GM19193 (cell line): ENCODE data around the gene MTPN.

Experiments used
- POLR2A ChIP-seq: IDR thresholded peaks from 4 replicates; pipeline ENCODE4 v1.6.1; 2011; ENCODE audit not compliant: insufficient read depth, insufficient read length; ENCODE audit errors: extremely low read depth

MTPN gene

DNA sequence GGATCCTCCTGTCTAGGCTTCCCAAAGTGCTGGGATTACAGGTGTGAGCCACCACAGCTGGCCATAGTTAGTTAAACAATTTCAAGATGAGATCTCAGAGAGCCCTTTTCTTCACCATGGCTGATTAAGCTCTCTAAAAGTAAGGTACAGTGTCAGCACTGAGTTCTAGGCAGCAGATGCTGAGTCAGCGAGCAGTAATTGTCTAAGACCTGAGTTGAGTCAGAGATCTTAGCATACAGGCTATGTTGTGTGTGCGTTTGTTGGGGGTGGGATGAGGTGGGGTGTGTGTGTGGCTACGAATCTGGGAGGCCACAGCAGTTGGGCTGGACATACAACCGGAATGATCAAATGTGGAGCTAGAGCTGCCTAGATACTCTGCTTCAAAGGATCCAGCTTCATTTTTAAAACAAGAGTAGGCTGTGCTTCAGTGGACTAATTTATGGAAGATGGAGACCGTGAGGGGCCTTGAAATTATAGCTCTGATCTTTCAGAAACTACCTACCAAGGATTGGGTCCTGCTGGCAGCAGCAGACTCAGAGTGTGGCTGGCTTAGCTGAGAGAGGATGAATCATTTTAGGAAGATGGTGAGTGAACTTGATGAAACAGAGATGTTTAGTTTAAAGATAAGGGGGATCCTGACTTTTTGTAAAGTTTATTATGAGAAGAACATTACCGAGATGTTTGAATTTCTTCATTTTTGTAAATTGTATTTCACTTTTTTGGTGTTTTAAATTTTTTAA lies 17.5 kb upstream of the MTPN start:
- no peak for TF ChIP-seq POLR2A

DNA sequence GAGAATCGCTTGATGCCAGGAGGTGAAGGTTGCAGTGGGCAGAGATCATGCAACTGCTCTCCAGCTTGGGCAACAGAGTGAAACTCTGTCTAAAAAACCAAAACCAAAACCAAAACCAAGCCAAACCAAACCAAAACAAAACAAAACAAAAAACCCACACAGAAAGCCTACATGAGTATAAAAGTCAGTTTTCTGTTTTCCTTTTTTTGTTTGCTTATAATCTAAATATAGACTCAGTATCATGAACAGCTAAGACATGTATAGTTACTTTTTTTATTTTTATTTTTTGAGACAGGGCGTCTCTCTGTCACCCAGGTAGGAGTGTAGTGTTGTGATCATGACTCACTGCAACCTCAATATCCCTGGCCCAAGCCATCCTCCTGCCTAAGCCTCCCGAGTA lies 16.8 kb upstream of the MTPN start:
- TF ChIP-seq POLR2A: no peak

DNA sequence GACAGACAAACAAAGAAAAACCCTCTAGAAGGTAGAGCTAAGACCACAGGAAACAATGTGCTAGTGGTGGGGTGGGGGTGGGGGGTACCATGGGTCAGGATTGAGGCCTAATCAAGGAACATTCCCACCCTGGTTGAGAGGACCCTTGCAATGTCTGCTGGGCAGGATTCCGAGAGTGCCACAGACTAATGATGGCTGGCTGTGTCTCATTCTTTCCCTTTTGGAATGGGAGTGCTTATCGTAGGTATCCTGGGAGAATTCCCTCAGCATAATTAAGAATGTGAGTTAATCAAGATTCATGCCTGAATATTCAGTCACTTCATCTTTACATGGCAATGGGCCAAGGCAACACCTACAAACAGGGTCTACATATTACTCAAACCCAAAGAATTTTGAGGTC lies 14.7 kb upstream of the MTPN start:
- no peak for TF ChIP-seq POLR2A

DNA sequence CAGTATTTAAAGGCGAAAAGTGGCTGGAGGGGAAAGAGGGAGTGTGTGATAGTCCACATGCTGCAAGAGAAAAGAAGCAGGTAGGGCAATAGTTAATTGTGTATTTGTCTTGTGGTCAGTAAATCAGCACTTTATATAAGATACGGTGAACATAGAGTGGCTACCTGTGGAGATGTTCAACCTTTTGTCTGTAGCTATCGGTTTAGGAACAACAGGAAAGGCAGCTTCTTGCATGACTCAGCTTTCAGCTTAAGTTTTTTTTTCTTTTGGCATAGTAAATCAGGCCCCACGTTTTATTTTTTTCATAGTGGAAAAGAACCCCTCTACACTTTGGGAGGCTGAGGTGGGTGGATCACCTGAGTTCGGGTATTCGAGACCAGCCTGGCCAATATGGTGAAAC lies 14.2 kb upstream of the MTPN start:
- no peak for TF ChIP-seq POLR2A

DNA sequence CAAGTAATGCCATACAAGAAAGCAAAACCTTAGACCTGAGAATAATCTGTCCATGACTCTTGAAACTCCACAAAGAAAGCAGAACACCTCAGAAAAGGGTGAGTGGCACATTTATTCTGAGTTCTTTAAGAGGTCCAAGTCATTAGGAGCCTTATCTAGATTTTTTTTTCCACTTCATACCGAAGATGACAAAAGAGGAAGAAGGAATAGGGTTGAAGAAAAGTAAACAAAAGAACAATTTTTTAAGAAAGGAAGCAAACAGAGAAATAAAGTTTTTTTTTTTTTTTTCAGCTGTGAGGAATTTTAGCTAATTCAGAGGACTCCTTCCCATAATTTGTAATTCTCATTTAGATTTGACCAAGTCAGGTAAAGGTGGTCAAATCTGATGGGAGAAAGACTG lies 13.1 kb upstream of the MTPN start:
- TF ChIP-seq POLR2A: no peak

DNA sequence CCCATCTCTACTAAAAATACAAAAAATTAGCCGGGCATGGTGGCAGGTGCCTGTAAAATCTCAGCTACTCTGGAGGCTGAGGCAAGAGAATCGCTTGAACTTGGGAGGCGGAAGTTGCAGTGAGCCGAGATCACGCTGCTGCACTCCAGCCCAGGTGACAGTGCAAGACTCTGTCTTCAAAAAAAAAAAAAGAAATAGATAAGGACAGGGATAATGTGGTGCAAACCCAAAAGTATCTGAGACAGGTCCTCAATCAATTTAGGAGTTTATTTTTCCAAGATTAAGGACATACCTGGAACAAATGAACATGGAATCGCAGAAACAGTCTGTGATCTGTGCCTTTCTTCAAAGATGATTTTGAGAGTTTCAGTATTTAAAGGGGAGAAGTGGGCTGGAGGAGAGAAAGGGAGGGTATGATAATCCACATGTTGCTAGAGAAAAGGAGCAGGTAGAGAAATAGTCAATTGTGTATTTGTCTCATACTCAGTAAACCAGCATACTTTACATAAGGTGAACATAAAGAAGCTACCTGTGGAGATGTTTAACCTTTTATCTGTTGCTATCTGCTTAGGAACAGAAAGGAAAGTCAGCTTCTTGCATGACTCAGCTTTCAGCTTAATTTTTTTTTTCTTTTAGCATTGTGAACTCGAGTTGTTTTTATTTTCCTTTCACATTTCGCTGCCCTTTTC lies 4.9 kb upstream of the MTPN start:
- no peak for TF ChIP-seq POLR2A

DNA sequence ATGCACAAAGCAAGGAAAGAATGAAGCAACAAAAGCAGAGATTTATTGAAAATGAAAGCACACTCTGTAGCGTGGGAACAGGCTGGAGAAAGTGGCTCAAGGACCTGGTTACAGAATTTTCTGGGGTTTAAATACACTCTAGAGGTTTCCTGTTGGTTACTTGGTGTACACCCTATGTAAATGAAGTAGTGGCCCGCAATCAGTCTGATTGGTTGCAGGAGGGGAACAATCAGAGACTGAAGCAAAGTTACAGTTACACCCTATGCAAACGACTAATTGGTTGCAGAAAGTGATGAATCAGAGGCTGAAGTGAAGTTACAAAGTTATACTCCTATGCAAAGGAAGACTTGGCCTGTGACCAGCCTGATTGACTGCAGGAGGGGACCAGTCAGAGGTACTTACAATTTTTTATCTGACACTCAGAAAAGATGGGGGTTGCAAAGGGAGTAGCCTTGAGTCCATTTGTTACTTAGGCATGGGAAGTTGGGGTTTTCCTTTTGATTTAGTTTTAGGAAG lies 3.6 kb upstream of the MTPN start:
- TF ChIP-seq POLR2A: no peak

DNA sequence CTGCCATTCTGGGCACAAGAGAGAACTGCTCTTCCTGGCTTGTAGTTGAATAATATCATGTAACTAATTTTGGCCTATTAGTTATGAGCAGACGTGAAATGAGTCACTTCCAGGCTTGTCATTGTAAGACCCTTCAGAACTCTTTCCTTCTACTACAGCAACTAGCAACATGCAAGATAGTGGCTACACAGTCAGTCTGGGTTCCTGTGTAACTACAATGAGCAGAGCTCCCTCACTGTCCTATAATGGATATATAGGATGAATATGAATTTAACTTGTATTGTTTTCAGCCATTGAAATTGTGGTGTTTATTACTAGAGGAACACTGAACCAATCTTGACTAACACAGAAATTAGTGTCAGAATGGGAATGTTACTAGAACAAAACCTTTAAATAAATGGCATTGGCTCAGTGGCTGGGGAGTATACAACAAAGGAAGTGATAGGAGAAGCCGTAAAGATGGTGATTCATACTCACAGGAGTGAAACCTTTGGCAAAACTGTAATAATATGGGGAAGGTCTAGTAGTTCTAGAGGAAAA lies 2.9 kb upstream of the MTPN start:
- no peak for TF ChIP-seq POLR2A

DNA sequence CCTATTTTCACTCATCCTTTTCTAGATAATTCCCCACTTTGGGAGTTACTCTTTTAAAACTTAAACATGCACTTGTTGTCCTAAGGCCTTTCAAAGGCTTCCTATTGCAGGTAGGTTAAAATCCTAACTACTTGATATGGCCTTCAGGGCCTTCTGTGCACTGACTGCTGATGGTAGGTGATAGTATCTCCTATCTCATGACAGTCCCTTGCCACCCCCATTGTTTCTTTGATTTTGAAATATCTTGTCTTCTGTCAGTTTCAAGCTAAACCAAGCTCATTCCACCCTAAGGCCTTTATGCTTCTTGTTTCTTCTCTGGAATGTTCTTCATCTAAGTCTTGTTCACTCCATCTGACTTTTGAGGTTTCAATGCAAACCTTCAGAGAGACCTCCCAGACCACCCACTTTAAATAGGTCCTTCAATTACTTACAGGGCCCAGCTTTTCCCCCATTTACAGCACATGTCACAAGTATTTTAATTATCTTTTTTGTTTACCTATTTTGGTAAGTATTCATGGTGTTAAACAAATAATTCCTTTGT lies 2.4 kb upstream of the MTPN start:
- TF ChIP-seq POLR2A: no peak

DNA sequence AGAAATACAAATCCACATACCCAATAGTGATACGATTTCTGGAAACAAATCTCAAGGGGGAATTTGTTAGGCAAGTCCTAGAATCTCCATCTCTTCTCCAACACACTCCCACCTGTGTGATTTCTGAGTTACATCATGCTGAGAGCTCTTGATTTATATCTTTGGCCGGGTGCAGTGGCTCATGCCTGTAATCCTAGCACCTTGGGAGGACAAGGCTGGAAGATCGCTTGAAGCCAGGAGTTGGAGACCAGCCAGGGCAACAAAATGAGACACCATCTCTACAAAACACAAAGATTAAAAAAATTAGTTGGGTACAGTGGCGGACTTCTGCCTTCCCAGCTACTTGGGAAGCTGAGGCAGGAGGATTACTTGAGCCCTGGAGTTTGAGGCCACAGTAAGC lies 1.5 kb upstream of the MTPN start:
- TF ChIP-seq POLR2A: no peak

DNA sequence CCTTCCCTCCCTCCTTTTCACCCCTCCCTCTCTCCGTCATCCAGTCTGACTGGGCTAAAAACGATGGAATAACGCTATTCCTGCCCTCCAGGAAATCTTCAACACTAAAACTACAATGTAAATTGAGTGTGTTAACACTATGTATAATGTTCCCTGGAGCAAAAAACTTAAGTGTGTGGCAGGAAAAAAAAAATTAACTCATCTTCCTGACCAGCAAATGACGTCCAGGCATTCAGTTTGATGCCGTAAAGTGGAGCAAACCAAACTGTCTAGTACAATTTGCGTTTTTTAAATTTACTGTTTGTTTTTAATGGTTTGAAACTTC lies 545 bp upstream of the MTPN start:
- TF ChIP-seq POLR2A: no peak

DNA sequence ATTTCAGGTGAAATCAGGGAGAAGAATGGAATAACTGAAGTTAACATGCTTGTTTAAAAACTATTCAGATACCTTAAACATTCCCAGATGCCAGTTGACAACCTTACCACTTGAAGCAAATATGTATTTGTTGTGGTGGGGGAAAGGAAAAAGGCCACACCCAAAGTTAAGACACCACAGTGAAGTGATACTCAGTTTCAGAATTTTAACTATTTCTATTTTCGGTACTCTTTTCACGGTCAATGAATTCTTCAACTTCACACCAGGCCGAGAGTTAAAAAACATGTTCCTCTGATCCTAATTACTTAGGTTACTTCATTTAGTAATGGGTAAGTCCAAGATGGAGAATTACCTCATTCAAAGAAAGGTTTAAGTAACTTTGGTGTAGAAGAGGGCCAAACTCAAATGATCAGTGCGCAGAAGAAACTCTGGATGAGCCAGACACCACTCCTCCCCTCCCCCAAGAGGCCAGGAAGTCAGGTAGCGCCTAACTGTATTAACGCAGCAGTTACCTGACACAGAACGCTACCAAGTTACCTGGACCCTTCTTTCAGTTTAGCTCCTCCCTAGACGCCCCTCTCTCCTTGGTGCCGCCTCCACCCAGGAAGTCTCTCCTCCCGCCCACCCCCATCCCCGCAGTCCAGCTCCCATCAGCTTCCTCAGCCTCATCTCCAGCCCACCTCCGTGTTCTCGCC lies 700 bp downstream of the MTPN start:
- TF ChIP-seq POLR2A: no peak

DNA sequence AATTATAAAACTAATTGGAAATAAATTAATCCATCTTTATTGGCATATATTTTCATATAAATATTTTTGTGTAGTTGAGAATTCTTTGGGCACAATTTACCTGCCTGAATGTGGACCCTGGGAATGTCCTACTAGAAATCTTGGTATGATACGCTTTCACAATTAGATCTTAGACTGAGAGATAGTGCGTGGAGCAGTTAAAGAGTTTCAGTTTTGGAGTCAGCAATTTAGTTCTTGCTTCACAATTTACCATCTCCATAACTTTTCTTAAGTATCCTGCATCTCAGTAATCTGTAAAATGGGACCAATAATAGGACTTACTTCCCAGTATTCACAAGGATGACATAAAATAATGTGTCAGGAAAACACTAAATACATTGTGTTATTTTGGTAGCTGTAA lies 2.0 kb downstream of the MTPN start:
- TF ChIP-seq POLR2A: no peak

DNA sequence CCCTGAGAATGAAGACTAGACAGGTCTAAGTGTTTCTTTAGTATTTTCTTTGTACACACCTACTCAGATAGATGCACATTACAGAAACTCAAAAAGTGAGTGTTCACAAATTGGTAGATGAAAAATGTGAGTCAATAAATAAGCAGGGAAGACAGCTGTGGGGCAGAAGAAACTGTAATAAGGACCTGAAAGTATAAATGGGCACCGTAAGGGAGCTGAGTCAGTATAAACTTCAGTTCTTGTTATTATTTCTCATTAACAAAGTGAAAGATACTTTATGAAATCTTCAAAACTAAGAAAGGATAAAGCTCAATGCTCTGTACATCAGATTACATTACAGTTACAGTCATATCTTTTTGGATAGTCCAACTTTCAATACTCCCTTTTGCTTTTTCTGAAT lies 2.5 kb downstream of the MTPN start:
- no peak for TF ChIP-seq POLR2A

DNA sequence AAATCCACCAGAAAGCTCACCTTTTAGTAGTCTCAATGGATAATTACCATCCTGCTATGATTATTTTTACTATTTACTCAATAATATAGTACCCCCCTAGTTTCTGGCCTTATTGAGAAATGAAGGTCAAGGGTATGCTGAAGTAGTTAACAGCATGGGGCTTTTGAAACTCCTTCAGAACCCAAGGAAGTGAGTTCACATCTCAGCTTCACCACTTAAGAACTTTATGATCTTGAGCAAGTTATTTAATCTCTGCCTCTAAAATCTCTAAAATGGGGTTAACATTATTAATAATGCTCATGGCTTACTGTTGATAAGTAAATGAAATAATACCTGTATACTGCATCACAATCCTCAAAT lies 5.8 kb downstream of the MTPN start:
- TF ChIP-seq POLR2A: no peak
